ENCODE data around the gene SOCS2.

The SOCS2 gene

DNA sequence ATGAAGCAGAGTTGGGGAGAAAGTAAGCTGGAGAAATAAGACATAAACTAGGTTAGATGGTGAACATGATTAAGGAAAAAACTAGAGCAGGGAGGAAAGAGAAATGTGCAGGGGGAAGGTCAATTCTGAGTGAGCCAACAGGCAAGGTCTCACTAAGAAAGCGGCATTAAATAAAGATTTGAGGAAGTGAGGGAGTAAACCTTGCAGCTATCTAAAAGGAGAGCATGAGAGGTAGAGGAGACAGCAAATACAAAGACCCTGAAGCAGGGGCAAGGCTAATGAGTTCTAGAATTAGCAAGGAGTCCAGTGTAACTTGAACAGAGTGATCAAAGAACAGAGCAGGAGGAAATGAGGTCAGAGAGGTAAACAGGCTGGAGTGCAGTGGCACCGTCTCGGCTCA is 4.4 kb upstream of the SOCS2 start:
- DNase-seq, result no peak

DNA sequence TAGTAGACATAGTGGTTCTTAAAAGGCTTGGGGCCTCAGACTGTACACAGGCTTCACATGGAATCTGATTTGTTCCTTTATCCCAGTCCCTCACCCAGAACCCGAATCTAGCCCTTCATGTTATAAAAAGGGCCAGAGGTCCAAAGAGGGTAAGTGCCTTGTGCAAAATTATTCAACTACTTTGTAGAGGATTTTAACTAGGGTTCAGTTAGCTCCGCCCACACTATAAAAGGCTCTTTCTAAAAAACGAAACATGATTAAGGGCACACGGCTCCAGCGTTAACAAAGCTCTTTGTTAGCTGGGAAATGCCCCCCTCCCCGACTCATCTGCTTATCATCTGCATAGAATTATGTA is 3.2 kb upstream of the SOCS2 start:
- DNase-seq, result no peak

DNA sequence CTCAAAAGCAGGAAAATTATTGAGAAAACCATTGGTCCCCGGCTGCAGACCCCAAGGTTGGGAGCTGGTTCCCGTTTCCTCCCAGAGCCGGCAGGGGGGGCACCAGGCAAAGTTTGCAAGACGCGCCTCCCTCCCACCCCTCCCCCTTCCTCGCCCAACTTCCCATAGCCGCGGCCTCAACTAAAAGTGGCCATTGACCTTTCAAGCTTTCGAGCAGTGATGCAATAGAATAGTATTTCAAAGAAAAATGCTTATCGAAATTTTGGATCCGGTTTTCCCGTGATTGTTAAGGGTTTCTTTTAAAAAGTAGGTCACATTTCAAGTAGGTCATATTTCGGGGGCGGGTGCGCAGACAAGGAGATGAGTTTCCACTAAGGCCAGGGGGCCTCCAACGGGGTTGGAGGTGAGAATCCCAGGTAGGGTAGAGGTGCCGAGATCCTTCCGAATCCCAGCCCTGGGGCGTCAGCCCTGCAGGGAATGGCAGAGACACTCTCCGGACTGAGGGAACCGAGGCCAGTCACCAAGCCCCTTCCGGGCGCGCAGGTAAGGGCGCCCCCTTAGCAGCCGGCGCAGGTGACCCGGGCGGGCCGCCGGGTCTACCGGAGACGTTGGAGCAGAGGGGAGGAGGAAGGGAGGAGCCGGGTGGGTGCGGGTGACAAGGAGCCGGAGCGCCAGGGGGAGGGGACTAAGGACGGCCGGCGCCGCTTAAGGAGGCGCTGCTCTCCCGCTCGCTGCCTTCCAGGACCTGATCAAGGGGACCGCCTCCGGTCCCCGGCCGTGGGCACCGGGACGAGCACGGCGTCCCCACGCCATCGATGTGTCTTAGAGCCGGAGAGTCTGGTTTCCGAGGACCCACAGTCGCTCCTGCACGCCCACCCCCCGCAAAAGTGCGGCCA is 2.6 kb upstream of the SOCS2 start:
- no peak for DNase-seq

DNA sequence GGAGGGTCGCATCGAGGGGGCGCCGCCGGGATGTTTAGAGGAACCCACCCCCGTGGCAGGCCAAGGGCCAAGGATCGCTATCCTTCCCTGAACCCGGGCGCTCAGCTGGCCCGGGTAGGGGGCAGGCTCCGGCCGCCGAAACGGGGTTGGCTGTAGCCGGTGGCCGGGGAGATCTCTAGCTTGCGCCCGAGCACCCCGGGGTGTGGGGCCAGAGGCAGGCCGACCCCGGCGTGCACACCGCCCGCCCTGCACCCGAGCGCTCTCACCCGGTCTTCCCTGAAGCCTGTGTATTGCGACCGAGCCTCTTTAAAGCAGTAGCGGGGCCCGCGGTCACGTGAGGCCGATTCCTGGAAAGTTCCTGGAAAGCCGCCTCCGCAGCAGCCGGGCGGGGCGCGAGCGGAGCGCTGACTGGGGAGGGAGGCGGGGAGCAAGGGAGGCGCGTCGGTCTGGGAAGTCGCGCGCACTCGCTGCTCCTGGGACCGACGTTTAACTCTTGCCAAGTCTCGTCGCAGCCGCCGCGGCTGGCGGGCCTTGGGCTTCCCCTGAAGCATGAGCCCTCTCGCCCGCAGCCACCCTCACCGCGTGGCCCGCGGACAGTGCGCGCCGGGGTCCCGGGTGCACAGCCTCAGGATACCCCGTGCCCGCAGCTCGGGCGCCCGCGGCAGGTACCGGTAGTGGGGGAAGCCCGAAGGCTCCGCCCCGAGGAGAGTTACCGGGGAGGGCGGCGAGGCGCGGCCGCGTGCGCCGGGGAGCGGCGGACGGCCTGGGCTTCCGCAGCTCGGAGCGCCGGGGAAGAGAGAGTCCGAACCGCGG is 1.7 kb upstream of the SOCS2 start:
- DNase-seq, result no peak

DNA sequence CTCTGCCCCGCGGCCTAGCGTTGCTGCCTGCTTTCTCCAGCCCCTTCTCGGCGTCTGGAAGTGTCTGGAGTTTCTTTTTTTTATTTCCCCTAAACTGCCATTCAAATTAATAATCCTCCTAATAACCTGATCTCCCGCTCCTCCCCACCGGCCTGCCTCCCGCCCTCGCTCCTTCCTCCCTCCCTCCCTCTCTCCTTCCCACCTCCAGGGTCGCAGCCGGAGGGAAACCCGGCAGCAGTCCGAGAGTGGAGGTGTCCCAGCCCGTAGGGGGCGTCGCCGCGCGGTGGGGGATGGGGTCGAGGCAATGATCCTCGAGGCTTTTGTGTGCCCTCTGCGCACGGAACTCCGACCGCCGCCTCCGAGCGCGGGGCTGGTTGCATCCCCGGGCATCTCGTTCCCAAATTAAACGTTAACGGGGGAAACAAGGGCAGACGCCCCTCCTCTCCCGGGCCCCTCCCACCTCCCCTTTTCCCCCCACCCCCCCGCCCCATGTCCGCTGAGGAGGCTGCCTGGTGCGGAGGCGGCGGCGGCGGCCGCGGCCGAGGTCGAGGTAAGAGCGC is 1.0 kb upstream of the SOCS2 start:
- DNase-seq, result no peak

DNA sequence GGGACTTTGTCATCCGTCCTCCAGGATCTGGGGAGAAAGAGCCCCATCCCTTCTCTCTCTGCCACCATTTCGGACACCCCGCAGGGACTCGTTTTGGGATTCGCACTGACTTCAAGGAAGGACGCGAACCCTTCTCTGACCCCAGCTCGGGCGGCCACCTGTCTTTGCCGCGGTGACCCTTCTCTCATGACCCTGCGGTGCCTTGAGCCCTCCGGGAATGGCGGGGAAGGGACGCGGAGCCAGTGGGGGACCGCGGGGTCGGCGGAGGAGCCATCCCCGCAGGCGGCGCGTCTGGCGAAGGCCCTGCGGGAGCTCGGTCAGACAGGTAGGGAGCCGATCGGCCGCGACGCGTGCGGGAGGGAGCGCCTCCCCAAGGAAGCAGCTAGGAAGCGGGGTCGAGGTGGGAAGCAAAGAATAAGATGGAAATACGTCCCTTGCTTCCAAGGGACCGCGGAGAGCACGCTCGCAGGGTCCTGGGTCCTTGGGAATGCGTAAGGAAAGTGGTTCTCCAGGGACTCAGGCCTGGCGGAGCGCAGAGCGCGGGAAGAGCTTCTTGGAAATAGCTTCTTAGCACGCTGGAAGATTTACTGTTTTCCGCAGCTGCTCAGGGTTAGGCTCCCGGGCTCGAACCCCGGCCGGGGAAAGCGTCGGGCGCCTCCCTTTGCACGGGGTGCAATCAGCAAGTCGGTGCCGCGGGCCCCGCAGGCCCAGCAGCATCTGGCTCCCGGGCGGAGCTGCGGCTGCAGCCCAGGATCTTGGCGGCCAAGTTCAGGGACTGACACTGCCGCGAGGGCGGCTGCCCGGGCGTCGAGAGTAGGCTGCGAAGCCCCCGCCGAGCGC is 457 bp downstream of the SOCS2 start:
- DNase-seq, result no peak

DNA sequence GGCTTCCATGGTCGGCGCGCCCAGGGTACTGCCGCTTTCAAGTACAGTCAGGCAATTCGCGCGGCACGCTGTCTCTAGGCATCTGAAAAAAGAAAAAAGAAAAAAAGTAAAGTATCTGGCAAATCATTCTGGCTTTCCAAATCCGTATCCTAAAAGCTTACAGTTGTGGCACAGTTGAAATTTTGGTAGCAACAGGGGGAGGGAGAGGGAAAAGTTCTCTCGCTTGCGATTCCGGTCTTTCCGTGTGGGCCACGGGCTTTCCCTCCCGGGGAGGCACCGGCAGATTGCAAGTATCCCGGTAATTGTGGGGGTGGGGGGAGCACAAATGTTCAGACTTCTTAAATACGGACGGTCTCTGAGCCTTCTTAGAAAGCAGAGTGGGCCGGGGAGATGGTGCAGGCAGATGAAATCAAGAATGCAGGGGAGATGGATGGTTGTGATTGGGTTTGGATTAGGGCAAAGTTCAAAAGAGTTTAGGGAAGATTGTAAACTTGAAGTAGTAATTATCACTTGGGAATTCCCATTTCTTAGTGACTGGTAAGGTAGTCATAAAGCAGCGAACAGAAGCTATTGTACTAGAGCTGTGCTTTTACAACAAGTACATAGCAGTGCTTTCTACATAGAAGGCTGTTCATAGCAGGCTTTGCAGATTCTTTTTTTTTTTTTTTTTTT is 1.2 kb downstream of the SOCS2 start:
- DNase-seq, result no peak

DNA sequence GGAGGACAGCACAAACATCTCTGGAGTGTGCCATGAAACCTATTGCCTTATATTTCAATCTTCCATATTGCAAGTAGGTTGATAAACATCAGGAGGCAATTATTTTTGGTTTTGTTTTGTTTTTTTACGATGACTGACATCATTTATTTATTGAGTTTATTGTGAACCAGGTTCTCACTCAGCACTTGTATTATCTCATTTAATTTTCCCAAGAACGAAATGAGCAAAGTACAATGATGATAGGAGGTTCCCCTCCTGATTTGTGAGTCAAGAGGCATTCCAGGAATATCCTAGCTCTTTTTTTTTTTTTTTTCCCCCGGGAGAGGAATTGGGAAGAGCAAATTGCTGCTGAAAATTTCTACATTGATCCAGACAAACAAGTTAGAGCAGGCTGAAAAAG is 4.7 kb downstream of the SOCS2 start:
- DNase-seq, result no peak

DNA sequence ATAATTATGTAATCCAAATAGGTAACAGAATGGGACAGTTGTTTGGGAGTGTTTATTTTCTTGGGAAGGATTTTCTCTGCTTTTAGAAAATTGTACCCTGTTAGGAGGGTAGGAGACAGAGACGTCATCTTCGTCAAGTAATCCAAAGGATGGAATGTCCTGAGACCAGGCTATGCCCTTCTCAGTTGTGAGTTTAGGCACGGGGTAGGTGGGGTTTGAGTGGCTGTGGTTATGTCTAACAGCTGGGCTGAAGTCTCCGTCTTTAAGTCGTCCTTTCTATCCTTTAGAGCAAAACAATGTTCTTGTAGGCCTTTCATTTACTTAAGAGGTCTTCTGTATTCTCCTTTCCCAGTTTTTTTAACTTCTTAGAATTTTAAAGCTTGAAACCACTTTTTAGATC is 5.7 kb downstream of the SOCS2 start:
- DNase-seq, result no peak

DNA sequence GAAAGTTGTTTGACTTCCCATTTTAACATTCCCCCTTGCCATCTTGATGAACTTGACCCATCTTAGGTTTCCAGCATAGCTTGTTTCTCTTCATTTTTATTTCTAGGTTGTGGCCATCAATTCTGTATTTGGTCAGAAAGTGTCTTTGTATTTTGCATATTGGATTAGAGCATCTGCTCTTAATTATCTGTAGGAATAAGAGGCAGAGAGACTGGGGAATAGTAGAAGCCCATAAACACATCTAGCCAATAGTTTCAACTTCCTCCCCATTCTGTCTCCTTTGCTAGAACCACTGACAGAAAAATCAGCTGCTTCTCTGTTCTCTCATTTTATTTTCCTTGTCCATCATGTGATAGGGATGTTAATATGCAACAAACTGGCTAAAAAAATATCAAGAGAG is 8.2 kb downstream of the SOCS2 start:
- DNase-seq, result no peak

DNA sequence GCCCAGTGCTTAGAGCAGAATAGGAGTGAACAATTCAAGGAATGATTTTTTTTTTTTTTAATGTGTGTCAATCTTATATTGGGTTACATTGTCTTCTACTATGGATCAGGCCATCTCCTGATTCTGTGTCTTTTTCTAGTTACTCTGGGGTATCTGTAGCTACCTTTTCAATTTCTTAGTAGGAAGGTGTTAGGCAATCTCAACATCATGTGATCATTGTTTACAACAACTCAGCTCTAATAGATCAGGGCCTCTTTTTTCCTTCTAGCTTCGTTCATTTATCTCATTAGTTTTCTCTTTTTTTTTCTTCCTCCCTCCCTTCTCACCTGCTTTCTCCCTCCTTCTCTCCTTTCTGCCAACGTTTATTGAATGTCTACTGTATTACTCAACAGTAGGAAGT is 8.9 kb downstream of the SOCS2 start:
- DNase-seq, result no peak

DNA sequence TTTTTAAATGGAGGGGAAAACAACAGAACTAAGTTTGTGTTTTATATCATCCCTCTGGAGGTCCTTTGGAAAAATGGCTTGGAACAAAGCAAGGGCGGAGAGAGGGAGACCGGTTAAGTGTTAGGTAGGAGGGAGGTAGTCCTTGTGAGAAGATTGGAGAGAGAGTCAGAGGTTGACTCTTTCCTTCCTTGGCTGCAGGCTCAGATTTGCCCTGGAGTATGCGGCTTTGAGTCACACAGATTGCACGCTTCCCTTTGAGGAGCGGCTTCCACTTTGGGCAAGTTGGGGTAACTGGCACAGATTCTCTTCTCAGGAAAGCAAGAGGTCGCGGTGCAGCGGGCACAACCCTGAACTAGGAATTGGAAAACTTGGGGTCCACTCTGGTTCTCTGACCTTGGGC is 9.9 kb downstream of the SOCS2 start:
- DNase-seq, result no peak

DNA sequence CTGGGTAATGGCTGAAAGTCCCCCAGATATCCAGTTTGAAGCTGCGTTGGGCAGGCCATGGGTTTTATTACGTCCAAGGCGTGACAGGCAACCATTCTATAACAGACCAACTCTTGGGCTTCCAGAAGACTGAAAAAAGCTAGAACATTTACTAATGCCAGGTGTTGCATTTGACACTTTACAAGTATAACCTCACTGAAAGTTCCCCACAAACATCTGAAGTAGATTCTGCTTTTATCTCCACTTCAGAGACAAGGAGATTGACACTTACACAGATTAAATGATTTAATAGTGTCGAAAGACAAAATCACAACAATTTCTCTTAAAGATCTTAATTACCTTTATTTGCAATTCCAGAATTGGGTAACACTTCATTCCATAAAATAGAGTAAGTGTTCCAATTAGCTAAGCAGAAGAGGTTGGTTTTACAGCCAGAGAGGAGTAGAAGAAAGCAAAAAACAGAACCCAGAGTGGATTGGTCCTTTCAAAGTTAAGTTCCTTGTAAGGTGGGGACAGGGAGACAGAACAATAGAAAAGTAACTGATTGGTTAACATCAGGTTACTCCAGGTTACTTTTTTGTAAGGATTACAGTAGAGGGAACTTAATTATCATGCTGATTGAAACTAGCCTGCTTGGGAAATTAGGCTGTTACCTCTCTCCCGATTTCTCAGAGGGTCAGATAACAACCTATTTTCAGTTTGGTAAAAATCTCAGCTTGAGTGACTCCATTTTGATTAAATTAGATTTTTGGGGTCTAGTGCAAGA is 11.3 kb downstream of the SOCS2 start:
- no peak for DNase-seq

DNA sequence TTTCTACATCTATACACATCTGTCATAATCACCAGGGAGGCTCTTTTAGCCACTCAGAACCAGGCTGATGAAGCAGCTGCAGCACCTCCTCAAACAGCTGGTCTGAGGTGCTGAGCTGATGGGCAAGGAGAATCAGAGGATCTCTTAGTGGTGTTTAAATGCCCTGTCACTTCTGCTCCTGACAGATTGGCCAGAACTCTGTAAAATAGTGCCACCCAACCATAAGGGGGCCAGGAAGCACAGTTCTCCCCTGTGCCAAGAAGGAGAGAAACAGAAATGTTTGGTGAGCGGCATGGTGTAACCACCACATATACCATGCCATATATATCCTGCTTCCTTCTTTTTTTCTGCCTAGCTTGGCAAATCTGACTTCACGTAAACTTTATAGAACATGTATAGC is 12.8 kb downstream of the SOCS2 start:
- DNase-seq, result no peak

DNA sequence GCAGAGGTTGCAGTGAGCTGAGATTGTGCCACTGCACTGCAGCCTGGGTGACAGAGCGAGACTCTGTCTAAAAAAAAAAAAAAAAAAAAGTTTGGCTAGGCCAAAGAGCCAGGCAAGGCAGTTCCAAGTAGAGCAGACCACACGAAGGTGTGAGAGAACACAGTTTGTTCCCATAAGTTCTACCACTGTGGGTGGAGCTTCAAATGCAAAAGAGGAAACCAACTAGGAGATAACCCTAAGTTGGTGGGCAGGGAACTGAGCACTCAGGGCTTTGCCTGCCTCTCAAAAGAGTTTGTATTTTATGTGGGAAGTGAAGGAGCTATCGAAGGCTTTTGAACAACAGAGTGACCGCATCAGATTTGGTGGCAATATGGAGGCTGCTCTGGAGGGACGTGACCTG is 15.1 kb downstream of the SOCS2 start:
- DNase-seq, result no peak

DNA sequence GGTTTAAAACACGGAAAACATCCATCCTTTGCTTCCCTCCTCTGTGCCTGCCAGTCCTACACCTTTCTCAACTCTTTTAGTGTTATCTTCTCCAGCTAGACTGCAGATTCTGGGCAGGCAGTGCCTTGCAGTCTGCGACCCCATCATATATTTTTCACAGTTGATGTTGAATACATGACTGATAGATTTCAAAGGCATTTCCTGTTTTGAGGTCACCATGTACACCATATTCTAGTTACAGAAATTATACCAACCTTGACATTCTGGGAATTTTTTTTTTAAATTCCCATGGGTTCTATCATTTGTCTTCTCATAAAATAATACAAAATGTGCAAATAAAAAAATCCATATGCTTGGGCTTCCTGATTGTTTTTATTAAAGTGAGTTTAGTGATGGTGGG is 16.6 kb downstream of the SOCS2 start:
- DNase-seq, result no peak

DNA sequence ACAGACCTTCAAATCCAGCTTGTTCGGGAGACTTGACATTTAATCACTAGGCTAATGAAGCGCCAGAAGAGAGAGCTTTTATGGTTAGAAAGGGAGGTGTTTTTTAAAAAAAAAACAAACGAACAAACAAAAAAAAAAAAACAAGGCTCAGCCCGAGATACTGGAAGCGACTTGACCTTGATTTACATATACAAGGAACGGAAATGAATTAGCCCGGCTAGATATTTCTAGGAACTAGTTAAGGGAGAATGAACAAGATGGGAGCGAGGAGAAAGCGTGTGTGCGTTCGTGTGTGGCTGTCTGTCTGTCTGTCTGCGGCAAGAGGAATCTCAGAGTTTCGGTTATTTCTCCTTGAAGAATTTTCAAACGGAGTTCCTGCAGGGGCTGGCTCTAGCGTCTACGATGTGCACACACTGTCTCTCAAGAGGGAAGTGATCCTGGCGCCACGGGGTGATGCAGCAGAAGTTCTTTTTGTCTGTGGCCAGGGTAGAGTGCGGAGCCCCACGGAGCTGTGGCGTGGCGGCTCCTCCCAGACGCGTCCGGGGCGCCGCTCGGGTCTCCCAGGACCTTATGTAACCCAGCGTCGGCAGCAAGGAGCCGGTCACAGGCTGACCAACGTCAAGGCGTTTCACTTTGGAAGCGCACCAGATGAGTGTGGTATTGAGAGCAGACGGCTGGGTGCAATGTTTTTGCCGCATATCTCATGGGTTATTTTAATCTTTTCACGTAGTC is 18.8 kb downstream of the SOCS2 start:
- DNase-seq, result no peak

DNA sequence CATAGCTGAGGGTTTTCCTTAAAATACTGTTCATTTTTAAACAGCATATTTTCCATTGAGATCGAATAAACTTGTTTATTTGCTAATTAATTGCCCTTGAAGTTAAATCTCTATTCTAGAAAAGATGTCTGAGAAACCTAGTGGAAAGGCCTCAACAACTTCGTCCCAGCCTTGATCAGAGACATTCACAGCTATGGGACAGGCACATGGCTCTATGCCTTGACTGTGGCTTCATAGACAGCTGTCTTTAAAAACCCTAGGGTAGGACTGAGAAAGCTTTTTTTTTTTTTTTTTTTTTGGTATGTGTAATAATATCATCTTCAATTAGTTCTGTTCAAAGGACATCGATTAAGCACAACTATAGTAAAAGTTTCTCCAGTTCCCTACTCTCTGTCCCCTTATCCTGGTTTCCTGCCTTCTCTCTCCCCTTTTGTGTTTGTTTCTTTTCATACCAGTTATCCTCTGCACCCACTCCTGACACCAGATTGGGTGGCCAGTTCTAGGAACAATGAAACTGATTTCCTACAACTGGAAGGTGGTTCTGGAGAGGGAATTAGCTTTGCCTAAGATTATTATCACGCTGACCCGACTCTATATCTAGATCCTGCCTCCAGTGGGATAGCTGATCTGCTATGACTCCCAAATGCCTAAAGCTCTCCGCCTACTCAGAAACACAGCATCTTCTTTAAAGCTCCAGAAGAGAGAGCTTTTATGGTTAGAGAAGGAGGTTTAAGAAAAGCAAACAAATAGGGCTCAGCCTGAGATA is 20.3 kb downstream of the SOCS2 start:
- DNase-seq, result no peak

DNA sequence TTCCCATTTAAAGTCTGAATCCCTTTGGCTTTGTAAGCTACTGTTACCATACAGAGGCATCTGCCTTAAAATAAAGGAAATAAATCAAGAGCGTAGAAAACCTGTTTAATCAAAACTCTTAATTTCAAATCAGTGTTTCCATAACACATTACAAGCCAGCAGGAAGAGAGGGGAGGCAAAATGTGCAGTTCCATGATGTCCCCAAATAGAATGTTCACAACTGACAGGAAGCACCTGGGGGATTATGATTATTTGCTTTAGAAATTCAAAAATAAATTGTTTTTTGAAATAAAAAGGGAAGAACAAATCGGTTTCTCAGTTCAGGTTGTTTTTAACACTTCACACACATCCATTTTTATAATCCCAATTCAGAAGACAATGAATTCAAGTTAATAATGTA is 21.4 kb downstream of the SOCS2 start:
- no peak for DNase-seq

DNA sequence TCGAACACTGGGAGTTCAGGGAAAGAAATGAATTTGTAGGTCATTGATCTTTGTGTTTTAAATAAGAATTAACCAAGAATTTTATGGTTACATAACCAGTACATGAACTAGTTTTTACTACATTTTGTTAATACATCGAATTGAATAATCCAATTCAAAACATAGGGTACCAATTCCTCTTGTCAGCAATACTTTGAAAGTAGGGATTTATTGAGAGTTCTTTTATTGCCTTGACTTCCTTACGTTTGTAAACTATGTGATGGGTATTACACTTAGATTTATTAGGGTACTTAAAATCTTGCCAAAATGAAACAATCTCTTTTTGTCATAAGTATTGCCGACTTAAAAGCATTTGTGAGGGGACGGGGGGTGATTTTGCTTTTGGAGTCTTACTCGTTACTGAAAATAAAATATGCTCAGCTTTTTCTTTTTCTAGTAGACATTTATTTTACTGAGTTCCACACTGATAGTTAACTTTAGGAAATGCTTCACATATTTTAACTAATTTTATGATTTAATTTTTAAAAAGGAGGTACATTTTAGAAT is 22.4 kb downstream of the SOCS2 start:
- DNase-seq, result no peak

All from NCI-H187 treated with DMSO at 0.1 percent for 48 hours (cell line).